Stimulated activated CD8-positive, alpha-beta memory T cell treated with anti-CD3 and anti-CD28 coated beads, Interleukin-4, amount 100 ng/mL, for 1 hour (primary cell): ENCODE data around the gene RPUSD1.
"Not testable (repeated sequence)": the region's sequence is repeated elsewhere in the genome, so short reads cannot be mapped to it uniquely, and the experiment has no call there.

Experiments
- DNase-seq, 2 donors: peaks; one replicate each; pipeline ENCODE4 v3.0.0-alpha.2; 2020; ENCODE audit warnings: low read depth in 2 of 2, low spot score in 1 of 2

RPUSD1 gene

DNA sequence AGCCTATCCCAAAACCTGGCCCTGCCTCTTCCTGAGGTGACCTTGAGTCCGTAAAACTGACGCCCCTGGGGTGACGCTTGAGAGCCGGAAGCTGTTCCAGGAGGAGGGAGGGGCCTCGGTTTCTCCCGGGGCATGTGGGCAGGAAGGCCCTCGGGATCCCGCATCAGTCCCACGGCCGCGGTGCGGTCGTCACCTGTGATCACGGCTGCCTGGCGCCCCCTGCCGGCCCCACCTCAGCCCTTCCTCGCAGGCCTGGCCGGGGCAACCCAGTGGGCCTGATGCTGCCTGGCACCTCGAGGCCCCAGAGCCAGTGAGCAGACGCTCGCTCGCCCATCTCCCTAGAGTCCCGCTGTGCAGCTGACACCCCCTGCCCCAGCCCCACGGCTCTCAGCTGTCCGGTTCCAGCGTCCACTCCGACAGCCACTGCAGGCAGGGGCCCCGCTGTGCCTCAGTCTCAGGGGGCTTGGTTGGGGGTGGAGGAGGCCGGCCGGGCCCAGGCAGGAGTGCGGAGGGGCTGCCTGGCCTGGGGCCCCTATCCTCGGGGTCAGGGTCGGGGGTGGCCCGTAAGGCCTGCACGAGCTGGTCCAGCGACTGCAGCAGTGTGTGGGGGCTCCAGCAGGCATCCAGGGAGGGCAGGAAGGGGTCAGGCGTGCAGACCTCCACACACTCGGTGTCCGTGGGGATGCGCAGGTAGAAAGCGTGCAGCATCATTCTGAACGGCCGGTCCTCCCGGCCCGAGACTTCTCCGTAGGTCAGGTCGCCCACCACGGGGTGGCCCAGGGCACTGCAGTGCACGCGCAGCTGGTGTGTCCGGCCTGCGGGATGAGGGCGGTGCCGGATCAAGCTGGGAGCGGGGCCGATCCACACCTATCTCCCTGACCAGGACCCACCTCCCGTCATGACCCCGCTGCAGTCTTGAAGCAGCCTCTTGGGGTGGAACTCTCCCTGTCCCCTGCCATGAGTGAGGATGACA lies 2.3 kb downstream of the RPUSD1 start:
- peak; percentile 53 to 56 for DNase-seq

DNA sequence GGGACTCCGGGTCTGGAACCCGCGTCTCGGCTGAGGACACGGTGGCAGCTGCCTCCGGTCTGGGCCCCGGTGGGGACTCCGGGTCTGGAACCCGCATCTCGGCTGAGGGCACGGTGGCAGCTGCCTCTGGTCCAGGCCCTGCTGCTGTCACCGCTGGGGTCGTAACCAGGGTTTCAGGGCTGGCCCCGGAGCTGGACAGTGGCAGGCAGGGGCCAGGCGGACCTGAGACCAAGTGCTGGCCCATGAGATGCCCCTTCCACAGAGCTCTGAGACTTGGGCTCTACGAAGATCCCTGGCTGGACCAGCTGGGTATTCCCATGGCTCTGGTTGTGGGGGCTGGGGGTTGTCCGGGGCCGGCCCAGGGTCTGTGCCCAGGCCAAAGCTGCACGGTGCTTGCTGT lies 3.8 kb downstream of the RPUSD1 start:
- no peak for DNase-seq

DNA sequence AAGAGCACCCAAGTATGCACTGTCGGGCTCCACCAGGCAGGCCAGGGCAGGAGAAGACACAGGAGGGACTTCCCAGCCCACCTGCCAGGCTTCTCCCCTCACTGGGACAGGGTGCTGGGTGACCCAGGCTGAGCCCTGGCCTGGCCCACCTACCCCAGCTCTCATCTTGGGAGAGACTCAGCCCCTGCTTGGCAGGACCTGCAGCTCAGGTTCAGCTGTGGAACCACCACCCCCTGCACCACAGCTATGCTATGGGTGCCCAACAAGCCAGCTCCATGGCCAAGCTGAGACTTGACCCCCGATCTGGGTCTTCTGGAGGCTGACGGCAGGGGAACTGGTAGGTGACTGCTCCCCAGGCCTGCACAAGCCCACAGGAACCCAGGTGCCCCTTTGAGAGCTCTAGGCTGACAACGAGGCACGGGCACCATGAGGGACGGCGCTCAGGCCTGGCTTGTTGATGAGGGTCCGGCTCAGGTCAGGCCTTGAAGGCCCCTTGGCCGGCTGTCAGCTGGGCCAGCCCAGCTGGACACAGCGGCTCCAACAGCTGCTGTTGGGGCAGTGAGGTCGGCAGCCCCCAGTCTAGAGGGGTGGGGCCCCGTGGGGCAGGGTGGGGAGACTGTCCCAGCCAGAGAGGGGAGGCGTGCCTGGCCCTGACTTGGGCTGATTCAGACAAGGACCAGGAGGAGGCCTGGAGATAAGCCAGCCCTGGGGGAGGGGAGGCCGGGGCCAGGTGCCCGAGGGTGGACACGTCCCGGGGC lies 4.6 kb downstream of the RPUSD1 start:
- no peak for DNase-seq

DNA sequence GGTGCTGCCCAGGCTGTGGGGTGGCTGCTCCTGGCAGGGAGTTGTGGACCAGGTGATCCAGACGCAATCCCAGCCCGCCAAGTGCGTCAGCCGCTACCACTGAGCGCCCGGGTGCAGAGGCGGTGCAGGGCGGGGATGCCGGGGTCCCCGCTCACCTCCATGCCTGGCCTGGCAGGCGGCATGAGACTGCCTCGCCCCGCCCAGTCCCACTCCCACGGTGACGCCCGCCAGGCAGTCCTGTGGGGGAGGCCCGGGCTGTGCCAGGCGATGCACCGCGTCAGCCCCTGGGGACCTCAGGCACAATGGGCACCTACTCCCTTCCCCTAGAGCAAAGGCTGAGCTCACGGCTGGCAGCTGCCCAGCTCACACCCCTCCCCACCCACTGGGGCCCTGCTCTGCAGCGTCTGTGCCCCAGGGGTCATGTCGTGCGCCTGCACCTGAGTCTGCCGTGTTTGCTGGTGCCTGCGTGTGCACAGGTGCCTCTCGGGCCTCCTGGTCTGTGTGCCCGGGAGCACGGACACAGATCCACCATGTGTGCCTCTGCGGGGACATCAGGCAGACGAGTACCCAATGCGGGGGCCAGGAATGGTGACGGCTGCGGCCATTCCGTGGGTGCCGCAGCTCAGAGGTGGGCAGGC lies 5.3 kb downstream of the RPUSD1 start:
- DNase-seq = no peak

DNA sequence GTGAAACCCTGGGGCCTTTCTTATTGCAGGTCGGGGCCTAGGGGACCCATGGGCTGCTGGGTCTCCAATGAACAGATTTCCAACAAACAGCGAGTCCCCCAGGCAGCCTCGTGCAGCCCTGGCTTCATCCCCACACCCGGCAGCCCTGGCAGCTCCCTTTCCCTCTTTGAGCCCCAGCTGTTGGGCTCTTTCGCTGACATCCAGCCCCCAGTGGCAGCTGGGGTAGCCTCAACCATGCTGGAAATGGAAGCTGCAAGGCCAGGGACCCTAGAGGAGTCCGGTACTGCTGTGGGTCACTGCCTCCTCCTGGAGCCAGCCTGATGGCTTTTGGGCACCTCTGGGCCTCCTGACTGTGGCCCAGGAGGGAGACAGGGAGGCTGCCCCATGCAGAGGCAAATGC lies 5.9 kb downstream of the RPUSD1 start:
- DNase-seq = no peak

DNA sequence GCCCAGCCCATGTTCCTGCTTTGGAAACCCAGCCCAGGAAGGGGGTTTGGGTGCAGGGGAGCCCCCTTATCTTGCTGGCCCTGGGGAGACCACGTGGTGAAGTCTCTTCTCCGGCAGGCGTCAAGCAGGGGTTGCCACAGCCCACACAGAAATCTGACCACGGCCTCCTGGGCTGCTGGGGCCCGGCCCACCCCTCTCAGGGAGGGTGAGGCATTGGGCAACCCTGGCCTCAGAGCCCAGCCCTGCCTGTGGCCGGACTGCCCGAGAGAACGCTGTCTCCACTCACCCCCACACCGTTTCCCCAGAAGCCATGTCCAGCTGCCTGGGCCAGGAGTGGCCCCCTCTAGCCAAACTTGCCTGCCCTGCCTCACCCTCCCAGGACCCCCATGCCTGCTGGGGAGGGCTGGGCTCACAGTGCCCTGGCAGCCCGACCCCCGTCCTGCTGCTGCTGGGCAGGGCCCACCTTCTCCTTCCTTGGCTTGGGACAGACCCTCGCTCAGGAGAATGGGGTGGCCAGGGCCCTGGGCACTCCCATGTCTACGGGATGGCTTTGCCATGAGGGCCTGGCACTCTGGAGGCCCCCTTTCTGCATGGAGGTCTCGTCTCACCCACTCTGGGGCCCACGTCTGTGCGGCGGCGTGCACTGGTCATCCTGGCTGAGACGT lies 6.7 kb downstream of the RPUSD1 start:
- DNase-seq = no peak

DNA sequence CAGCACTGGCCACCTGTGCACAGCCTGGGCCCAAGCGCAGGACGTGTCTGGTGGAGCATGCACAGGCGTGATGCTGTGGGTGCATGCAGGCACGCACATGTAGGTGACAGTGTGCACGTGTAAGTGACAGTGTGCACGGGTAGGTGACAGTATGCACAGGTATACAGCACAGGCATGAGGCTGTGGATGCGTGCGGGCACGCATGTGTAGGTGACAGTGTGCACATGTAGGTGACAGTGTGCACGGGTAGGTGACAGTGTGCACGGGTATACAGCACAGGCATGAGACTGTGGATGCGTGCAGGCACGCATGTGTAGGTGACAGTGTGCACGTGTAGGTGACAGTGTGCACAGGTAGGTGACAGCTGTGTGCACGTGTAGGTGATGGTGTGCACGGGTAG lies 7.9 kb downstream of the RPUSD1 start:
- DNase-seq = no peak

DNA sequence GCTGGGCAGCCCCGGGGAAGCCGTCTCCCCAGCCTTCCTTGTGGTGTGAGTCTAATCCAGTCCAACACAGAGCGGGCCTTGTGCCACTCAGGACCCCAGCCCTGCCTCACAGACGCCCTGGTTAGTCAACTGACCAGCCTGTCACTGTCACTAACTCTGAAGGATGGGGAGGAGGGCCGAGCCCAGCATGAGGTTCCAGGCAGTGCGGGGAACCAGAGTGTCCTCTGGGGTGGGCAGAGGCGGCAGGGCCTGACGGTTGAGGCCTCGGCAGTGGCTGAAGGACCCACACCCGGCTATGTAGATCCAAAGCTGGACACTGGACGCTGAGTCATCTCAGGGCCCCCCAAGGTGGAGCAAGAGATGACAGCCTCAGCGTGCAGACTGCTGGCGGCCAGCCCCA lies 8.6 kb downstream of the RPUSD1 start:
- no peak for DNase-seq

DNA sequence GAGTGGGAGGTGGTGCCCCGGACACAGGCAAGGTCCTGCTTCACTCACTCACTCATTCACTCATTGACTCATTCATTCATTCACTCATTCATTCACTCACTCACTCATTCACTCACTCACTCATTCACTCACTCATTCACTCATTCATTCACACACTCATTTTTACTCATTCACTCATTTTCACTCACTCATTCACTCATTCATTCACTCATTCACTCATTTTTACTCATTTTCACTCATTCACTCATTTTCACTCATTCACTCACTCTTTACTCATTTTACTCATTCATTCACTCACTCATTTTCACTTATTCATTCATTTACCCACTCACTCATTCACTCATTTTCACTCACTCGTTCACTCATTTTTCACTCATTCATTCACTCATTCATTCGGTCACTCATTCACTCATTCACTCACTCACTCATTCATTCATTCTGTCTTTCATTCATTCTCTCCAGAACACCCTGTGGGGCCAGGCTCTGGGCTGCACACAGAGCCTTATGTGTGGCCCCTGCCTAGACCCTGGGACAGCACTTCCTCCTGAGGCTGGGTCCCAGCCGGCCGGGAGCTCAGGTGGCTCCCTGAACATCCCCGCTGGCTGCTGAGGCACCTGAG lies 9.2 kb downstream of the RPUSD1 start:
- no peak for DNase-seq

DNA sequence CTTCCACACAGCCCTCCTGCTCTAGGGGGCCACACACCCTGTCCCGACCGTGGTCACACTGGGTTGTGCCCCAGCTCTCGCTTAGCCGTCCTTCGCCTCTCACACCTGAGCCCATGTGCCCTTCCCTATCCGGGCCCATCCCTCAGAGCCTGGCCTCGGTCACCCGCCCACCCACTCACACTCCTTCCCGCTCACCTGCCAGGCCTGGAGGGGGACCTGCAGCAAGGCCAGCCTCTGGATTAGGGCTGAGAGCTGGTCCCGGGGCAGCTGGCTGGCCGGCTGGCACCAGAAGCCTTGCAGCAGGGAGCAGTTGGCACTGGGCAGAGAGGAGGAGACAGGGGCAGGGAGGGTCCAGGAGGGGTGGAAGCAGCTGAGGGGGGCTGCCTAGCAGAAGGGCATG lies 9.7 kb downstream of the RPUSD1 start:
- DNase-seq = no peak

DNA sequence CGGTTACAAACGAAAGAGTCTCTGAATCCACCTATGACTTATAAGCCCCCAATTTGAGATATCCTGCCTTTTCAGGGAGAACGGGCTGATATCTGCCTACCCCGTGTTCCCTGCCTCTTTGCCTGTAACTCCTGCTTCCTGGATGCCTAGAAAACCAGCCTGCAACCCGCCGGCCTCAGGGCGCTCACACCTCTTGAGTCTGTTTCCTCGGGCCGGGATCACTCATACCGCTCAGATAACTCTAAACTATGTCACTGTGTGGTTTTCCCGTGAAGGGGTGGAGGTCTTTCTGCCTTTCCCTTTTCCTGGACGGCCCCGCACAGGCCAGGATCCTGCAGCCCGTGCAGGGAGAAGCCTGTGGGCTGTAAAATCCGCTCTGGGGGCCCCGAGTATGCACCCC lies 10.4 kb downstream of the RPUSD1 start:
- DNase-seq = no peak

DNA sequence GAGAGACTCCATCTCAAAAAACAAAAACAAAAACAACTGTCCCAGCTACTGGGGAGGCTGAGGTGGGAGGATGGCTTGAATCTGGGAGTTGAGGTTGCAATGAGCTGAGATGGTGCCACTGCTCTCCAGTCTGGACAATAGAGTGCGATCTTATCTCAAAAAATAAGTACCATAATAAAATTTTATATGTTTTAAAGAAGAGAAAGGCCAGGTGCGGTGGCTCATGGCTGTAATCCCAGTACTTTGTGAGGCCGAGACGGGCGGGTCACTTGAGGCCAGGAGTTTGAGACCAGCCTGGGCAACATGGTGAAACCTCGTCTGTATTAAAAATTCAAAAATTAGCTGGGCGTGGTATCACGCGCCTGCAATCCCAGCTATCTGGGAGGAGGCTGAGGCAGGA lies 11.4 kb downstream of the RPUSD1 start:
- DNase-seq = no peak

DNA sequence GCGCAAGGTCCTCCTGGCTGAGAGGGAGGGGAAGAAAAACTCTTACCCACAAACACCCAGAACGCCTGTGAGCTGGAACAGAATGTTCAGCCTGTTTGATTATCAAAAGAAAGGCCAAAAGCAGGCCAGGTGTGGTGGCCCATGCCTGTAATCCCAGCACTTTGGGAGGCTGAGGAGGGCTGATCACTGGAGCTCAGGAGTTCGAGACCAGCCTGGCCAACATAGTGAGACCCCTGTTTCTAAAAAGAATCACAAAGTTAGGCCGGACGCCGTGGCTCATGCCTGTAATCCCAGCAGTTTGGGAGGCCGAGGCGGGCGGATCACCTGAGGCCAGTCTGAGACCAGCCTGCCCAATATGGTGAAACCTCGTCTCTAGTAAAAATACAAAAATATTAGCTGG lies 11.9 kb downstream of the RPUSD1 start:
- not testable (repeated sequence) for DNase-seq

DNA sequence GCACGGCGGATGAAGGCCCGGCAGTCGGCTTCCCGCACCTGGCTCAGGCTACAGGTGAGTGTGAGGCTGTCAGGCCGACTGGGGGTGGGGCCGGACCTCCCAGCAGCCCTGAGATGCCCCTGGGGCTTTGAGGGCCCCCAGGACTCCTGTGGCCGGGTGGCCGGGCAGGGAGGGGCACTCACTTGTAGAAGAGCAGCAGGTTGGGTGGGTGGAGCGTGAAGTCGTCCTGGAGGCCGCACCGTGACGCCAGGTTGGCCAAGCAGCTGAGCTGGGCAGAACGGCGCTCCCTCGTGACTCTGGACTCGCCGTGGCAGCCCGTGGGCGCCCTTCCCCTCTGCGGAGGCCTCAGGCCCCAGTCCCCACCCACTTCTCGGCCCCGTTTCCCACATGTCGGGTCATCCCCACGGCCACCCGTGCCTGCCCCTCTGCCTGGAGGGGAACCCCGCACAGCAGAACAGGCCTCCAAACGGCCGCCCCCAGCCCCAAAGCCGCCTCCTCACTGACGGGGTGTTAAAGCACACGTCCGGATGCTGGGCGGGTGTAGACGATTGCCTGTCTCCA lies 12.9 kb downstream of the RPUSD1 start:
- DNase-seq = no peak

DNA sequence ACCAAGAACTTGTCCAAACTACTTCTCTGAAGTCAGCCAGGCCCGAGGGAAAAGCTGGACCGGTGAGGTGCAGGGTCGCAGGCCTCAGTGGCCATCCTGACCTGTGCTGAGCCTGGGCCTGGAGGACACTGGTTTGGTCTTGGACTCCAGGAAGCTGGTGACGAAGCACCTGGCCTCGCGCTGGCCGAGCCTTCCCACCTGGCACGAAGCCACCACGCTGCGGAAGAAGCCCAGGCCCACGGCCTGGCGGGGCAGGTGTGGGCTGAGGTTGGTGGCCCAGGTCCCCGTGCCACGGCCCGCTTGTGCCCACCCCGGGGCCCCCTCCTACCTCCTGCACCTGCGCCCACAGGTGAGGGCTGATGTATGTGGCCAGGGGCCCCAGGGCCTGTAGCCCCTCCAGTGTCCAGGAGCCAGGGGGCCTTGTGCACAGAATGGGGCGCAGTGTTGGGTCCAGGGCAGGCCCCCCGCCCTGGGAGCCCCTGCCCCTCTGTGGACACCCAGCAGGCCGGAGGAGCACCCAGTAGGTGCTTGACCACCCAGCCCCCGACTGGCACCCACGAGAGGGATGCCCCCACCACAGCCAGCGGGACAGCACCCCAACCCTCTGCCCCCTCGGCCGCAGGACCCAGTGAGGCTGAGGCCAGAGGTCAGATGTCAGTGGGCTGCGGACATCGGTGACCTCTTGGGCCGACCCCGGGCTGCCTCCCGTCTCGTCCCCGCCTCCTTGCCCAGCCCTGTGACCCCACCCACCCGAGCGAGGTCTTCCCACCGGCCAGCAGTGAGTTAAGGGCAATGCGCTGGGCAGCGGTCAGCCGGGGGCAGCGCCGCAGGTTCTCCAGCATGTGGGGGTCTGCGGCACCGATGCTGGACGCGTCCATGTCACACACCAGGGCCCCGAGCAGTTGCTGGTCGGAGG lies 13.8 kb downstream of the RPUSD1 start:
- DNase-seq = no peak

DNA sequence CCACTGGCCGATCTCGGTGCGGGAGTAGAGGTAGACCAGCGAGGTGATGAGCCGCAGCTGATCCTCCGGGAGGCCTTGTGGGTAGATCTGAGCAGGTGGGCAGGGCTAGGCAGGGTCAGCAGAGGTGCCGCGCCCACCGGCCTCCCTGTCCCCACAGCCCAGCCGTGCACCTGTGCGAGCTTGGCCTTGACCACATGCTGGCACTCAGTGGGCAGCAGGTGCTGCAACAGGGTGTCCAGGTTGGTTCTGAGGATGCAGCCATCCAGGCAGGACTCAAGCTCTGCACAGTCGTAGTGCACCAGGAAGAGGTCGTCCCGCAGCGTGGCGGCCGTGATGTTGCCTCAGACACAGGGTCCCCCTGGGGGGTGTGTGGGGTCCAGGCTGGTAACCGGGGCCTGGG lies 15.2 kb downstream of the RPUSD1 start:
- DNase-seq = no peak

DNA sequence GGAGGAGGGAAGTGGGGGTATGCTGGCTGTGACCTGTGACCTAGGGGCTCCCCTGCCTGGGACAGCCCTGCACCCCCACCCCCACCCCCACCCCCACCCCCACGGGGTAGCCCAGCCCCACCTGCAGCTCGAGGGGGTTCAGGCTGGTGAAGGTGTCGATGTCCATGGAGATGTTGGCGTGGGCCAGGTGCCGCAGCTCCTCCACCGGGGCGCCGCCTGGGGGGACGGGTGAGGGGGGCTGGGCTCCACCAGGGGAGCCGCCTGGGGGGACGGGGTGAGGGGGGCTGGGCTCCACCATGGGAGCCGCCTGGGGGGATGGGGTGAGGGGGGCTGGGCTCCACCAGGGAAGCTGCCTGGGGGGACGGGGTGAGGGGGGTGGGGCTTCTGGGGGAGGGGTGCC lies 17.8 kb downstream of the RPUSD1 start:
- DNase-seq = no peak

DNA sequence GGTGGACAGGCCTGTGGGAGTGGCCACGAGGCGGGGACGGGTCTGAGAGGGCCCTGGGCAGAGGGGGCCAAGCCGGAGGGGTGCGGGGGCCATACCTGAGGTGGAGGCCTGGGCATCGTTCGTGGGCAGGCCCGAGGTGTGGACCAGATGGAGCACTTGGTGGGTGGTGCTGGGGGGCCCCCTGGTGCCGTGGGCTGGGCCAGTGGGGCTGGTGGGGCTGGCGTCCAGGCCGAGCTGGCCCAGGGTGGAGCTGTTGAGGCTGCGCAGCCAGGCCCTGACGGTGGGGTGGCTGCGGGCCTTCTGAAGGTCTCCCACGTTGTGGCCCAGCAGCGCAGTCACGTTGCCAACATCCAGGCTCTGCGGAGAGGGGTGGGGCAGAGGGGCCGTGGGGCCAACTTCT lies 18.2 kb downstream of the RPUSD1 start:
- no peak for DNase-seq

DNA sequence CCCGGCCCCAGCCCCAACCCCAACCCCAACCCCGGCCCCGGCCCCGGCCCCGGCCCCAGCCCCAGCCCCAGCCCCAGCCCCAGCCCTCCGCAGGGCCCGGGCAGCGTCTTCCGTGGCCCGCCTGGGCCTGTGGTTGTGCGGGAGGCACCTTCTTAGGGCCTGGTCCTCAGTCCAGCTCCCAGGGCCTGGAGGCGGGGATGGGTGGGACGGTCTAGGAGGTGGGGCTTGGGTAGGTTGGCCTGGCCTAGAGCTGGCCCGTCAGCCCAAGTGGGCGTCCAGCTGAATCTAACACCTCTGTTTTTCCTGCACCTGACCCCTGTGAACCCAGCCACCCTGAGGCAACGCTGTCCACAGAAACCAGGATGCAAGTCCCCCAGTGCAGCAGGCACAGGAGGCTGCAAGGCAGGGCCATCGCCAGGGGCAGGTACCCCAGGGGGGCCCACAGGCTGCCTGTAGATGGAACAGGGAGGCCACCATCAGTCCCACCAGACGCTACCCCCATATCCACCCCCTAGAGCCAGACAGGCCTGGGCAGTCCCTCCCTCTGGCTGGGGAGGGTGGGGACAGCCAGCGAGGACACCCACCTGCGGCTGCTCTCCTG lies 18.9 kb downstream of the RPUSD1 start:
- DNase-seq = no peak
